Effector memory CD8-positive, alpha-beta T cell (primary cell): ENCODE results near the gene ZSCAN21.

ENCODE experiments used
- ATAC-seq: fragments of 150-1000 bp; cut with Tn5 transposase; replicated peaks from 2 replicates; pipeline ENCODE4 v1.10.0; 2021; ENCODE audit warnings: mild to moderate bottlenecking, moderate library complexity
- DNase-seq, 3 experiments: peaks; one replicate each; pipeline ENCODE4 v3.0.0; 2021
- H3K27ac Mint-ChIP-seq, 2 donors: one replicate each; pipeline ENCODE4 v1.8.0; 2022; ENCODE audit warnings: mild to moderate bottlenecking in 2 of 2, mixed read lengths in 2 of 2, moderate library complexity in 2 of 2
- H3K27me3 Mint-ChIP-seq, 2 donors: one replicate each; pipeline ENCODE4 v1.8.0; 2022; ENCODE audit warnings: mixed read lengths in 2 of 2
- H3K36me3 Mint-ChIP-seq: one replicate; pipeline ENCODE4 v1.8.0; 2022; ENCODE audit warnings: mild to moderate bottlenecking, moderate library complexity, mixed read lengths; ENCODE audit not compliant: insufficient read depth
- H3K4me1 Mint-ChIP-seq, 2 donors: one replicate each; pipeline ENCODE4 v1.8.0; 2022; ENCODE audit warnings: low read depth in 2 of 2, mixed read lengths in 2 of 2
- H3K4me3 Mint-ChIP-seq, 2 donors: one replicate each; pipeline ENCODE4 v1.8.0; 2022; ENCODE audit warnings: mild to moderate bottlenecking in 2 of 2, mixed read lengths in 2 of 2, moderate library complexity in 2 of 2
- H3K9me3 Mint-ChIP-seq, 2 donors: one replicate each; pipeline ENCODE4 v1.8.0; 2022; ENCODE audit warnings: mixed read lengths in 2 of 2

ZSCAN21 gene

GRCh38 chr7:100040575-100040974 lies 9.0 kb upstream of the ZSCAN21 start:
- Mint-ChIP-seq H3K9me3 (no peaks in the 10 kb centered on the region), H3K4me3 (no peak overlapping the region), H3K4me1 (peaks cover 0 to 4% of the 10 kb centered on the region in 2 donors), H3K36me3 (no peaks in the 10 kb centered on the region), H3K27me3 (no peaks in the 10 kb centered on the region), H3K27ac (no peak overlapping the region)
- no peak for DNase-seq
- ATAC-seq, result no peak

DNA sequence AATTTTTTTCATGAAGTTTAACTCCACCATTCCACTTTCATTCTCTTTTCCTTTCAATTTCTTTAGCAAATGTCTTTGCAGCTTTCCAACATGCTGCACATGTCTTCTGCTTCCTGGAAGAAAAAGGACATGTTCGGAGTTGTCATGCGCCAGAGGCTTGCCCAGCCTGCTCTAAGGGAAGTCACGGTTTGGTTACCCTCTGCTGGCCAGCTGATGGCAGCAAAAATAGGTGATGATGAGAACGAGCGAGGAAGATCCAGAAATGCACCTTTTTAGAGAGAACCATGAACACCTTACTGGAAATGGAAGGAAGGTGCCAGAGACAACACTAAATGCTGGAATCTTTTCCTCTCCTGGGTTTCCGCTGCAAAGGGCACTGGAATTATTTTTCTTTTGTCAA lies 4.9 kb upstream of the ZSCAN21 start:
- no peaks in the 10 kb centered on the region for H3K27me3 Mint-ChIP-seq
- H3K4me1 Mint-ChIP-seq, result peaks cover 0 to 4% of the 10 kb centered on the region in 2 donors
- no peak overlapping the region for H3K4me3 Mint-ChIP-seq
- H3K36me3 Mint-ChIP-seq, result peaks cover 8% of the 10 kb centered on the region
- DNase-seq, result no peak
- no peak for ATAC-seq
- no peaks in the 10 kb centered on the region for H3K9me3 Mint-ChIP-seq
- H3K27ac Mint-ChIP-seq, result no peak overlapping the region

DNA sequence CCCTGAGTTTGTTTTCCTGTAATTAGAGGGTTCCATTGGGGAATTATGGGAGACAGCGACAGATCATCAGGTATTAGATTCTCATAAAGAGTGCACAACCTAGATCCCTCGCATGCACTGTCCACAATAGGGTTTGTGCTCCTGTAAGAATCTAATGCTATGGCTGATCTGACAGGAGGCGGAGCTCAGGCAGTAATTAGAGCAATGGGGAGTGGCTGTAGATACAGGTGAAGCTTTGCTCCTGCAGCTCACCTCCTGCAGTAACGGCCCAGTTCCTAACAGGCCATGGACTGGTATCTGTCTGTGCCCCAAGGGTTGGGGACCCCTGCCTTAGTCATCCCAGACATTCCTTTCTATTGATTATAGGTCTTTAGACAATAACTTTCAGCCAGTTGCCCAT lies 894 bp upstream of the ZSCAN21 start:
- Mint-ChIP-seq H3K27ac (peak overlapping the region; percentile 95 to 96), H3K4me1 (peaks cover 7% of the 10 kb centered on the region in 2 donors), H3K9me3 (no peaks in the 10 kb centered on the region), H3K27me3 (no peaks in the 10 kb centered on the region), H3K4me3 (peak overlapping the region; percentile 34 to 91), H3K36me3 (peaks cover 20% of the 10 kb centered on the region)
- no peak for DNase-seq
- no peak for ATAC-seq

DNA sequence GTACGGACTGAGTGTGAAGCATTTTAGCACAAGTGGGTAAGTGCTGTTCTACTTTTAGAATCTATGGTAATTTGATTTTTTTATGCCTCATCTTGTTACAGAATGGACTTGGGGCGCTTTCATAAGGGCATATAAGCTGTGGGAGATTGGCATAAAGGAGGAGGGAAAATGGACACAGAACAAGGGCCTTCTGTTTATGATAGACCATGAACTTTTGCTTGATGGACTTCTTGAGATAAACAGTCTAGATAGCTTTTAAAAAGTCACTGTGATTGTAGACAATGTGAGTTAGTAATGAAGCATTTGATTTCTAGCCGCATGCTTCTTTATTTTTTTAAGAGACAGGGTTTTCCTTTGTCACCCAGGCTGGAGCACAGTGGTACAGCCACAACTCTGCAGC lies 2.0 kb downstream of the ZSCAN21 start:
- Mint-ChIP-seq H3K36me3 (peaks cover 20% of the 10 kb centered on the region), H3K27me3 (no peaks in the 10 kb centered on the region), H3K4me1 (peaks cover 7% of the 10 kb centered on the region in 2 donors), H3K9me3 (no peaks in the 10 kb centered on the region), H3K4me3 (peak overlapping the region; percentile 14 to 20), H3K27ac (peak overlapping the region in 1 of 2 donors; percentile 51)
- DNase-seq (no peak), ATAC-seq (no peak)

DNA sequence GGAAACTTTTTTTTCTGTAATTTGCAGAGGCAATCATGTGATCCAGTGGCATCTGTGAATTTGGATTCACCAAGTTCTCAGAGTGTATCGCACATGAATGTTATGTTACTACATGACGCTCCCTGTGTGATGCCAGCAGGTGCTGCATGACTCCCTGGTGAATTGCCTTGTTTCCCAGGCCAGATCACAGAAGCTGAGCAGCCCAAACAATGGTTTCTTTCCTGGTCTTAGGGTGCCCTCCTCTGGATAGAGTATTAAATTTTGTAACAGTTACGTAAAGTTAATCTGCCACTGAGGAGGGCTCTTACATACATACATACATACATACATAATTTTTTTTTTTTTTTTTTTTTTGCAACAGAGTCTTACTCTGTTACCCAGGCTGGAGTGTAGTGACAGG lies 3.6 kb downstream of the ZSCAN21 start:
- H3K4me1 Mint-ChIP-seq, result peaks cover 7% of the 10 kb centered on the region in 2 donors
- H3K27ac Mint-ChIP-seq, result no peak overlapping the region
- peaks cover 28% of the 10 kb centered on the region for H3K36me3 Mint-ChIP-seq
- ATAC-seq, result no peak
- H3K27me3 Mint-ChIP-seq, result no peaks in the 10 kb centered on the region
- H3K4me3 Mint-ChIP-seq, result no peak overlapping the region
- H3K9me3 Mint-ChIP-seq, result no peaks in the 10 kb centered on the region
- peak in 1 of 3 experiments; percentile 20 for DNase-seq

DNA sequence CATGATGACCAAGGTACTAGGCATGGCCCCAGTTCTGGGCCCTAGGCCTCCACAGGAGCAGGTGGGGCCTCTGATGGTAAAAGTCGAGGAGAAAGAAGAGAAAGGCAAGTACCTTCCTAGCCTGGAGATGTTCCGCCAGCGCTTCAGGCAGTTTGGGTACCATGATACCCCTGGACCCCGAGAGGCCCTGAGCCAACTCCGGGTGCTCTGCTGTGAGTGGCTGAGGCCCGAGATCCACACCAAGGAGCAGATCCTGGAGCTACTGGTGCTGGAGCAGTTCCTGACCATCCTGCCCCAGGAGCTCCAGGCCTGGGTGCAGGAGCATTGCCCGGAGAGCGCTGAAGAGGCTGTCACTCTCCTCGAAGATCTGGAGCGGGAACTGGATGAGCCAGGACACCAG lies 7.4 kb downstream of the ZSCAN21 start:
- Mint-ChIP-seq H3K9me3 (no peaks in the 10 kb centered on the region), H3K4me1 (no peaks in the 10 kb centered on the region), H3K36me3 (peaks cover 24% of the 10 kb centered on the region), H3K27me3 (no peaks in the 10 kb centered on the region), H3K4me3 (no peak overlapping the region), H3K27ac (no peak overlapping the region)
- ATAC-seq, result no peak
- no peak for DNase-seq

- H3K27ac Mint-ChIP-seq, result peak overlapping the region in 1 of 2 donors; percentile 58
- H3K36me3 Mint-ChIP-seq, result peaks cover 41% of the 10 kb centered on the region
- no peak overlapping the region for H3K4me3 Mint-ChIP-seq
- no peaks in the 10 kb centered on the region for H3K9me3 Mint-ChIP-seq
- peaks cover 0 to 1% of the 10 kb centered on the region in 2 donors for H3K4me1 Mint-ChIP-seq
- no peak for DNase-seq
- no peak for ATAC-seq
- no peaks in the 10 kb centered on the region for H3K27me3 Mint-ChIP-seq
Observed at GRCh38 chr7:100059251-100059739, 9.7 kb downstream of the ZSCAN21 start.

GRCh38 chr7:100061518-100062193 lies 12.1 kb downstream of the ZSCAN21 start:
- peaks cover 44% of the 10 kb centered on the region for H3K36me3 Mint-ChIP-seq
- DNase-seq (no peak), ATAC-seq (no peak)
- peaks cover 0 to 1% of the 10 kb centered on the region in 2 donors for H3K4me1 Mint-ChIP-seq
- no peaks in the 10 kb centered on the region for H3K9me3 Mint-ChIP-seq
- peak overlapping the region in 1 of 2 donors; percentile 75 for H3K27ac Mint-ChIP-seq
- H3K27me3 Mint-ChIP-seq, result no peaks in the 10 kb centered on the region
- H3K4me3 Mint-ChIP-seq, result no peak overlapping the region

- no peaks in the 10 kb centered on the region for H3K27me3 Mint-ChIP-seq
- DNase-seq (no peak), ATAC-seq (no peak)
- H3K4me1 Mint-ChIP-seq, result peaks cover 0 to 1% of the 10 kb centered on the region in 2 donors
- no peaks in the 10 kb centered on the region for H3K9me3 Mint-ChIP-seq
- no peak overlapping the region for H3K4me3 Mint-ChIP-seq
- peaks cover 34% of the 10 kb centered on the region for H3K36me3 Mint-ChIP-seq
- H3K27ac Mint-ChIP-seq, result no peak overlapping the region
Observed at GRCh38 chr7:100063376-100063775, 13.8 kb downstream of the ZSCAN21 start.

DNA sequence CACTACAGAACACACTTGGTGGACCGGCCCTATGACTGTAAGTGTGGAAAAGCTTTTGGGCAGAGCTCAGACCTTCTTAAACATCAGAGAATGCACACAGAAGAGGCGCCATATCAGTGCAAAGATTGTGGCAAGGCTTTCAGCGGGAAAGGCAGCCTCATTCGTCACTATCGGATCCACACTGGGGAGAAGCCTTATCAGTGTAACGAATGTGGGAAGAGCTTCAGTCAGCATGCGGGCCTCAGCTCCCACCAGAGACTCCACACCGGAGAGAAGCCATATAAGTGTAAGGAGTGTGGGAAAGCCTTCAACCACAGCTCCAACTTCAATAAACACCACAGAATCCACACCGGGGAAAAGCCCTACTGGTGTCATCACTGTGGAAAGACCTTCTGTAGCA lies 14.6 kb downstream of the ZSCAN21 start:
- Mint-ChIP-seq H3K27me3 (no peaks in the 10 kb centered on the region), H3K4me3 (no peak overlapping the region), H3K27ac (no peak overlapping the region), H3K9me3 (no peaks in the 10 kb centered on the region), H3K4me1 (peaks cover 0 to 1% of the 10 kb centered on the region in 2 donors), H3K36me3 (peaks cover 30% of the 10 kb centered on the region)
- ATAC-seq, result no peak
- DNase-seq, result no peak

GRCh38 chr7:100065452-100066186 lies 16.0 kb downstream of the ZSCAN21 start:
- Mint-ChIP-seq H3K36me3 (peaks cover 31% of the 10 kb centered on the region), H3K4me3 (no peak overlapping the region), H3K27me3 (no peaks in the 10 kb centered on the region), H3K27ac (no peak overlapping the region), H3K9me3 (no peaks in the 10 kb centered on the region), H3K4me1 (peaks cover 0 to 1% of the 10 kb centered on the region in 2 donors)
- DNase-seq, result no peak
- ATAC-seq, result no peak

- H3K4me3 Mint-ChIP-seq, result no peak overlapping the region
- DNase-seq (no peak), ATAC-seq (no peak)
- no peaks in the 10 kb centered on the region for H3K27me3 Mint-ChIP-seq
- peaks cover 39% of the 10 kb centered on the region for H3K36me3 Mint-ChIP-seq
- H3K4me1 Mint-ChIP-seq, result peaks cover 0 to 1% of the 10 kb centered on the region in 2 donors
- peaks cover 0 to 5% of the 10 kb centered on the region in 2 donors for H3K9me3 Mint-ChIP-seq
- H3K27ac Mint-ChIP-seq, result no peak overlapping the region
Observed at GRCh38 chr7:100066953-100067352, 17.4 kb downstream of the ZSCAN21 start.

DNA sequence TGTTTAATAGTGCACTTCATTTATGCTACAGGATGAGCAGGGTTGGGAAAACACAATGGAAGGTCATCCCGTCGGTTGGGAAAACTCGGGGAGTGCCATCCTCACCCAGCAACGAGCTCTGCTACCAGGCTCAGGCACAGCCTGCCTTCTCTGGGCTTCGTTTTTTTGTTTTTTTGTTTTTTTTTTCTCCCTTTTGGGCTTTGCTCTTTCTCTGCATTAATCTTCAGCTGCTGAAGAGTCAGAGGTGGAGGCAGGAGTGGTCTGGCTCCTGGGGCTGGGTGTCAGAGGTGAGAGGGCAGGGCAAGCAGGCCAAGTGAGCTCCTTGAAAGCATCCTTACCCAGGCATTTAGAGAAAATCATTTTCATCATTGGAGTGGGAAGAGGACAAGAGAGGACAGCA lies 20.4 kb downstream of the ZSCAN21 start:
- peaks cover 50% of the 10 kb centered on the region for H3K36me3 Mint-ChIP-seq
- H3K4me3 Mint-ChIP-seq, result no peak overlapping the region
- no peaks in the 10 kb centered on the region for H3K4me1 Mint-ChIP-seq
- ATAC-seq (no peak), DNase-seq (no peak)
- H3K9me3 Mint-ChIP-seq, result peaks cover 0 to 10% of the 10 kb centered on the region in 2 donors
- no peaks in the 10 kb centered on the region for H3K27me3 Mint-ChIP-seq
- H3K27ac Mint-ChIP-seq, result no peak overlapping the region
